GM10266 (cell line): Measurements from ENCODE around the gene DDX60.
A peak's percentile ranks its signal among the peaks of the same experiment; 100 is the strongest.

Experiments used
- DNase-seq: peaks from one replicate; pipeline ENCODE4 v3.0.0; 2012; ENCODE audit errors: extremely low spot score
- TF ChIP-seq, protein P1 (sequence below): IDR thresholded peaks from 2 replicates; pipeline ENCODE4 v1.5.1; 2012; ENCODE audit warnings: mild to moderate bottlenecking, low read depth; ENCODE audit not compliant: control insufficient read depth, insufficient read depth; ENCODE audit errors: missing control alignments

The DDX60 gene

GRCh38 chr4:168183717-168184571 is 134.6 kb downstream of the DDX60 start:
- TF ChIP-seq, protein P1, sequence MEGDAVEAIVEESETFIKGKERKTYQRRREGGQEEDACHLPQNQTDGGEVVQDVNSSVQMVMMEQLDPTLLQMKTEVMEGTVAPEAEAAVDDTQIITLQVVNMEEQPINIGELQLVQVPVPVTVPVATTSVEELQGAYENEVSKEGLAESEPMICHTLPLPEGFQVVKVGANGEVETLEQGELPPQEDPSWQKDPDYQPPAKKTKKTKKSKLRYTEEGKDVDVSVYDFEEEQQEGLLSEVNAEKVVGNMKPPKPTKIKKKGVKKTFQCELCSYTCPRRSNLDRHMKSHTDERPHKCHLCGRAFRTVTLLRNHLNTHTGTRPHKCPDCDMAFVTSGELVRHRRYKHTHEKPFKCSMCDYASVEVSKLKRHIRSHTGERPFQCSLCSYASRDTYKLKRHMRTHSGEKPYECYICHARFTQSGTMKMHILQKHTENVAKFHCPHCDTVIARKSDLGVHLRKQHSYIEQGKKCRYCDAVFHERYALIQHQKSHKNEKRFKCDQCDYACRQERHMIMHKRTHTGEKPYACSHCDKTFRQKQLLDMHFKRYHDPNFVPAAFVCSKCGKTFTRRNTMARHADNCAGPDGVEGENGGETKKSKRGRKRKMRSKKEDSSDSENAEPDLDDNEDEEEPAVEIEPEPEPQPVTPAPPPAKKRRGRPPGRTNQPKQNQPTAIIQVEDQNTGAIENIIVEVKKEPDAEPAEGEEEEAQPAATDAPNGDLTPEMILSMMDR, result peak; percentile 50
- DNase-seq, result peak; percentile 19

GRCh38 chr4:168177546-168178149 is 140.9 kb downstream of the DDX60 start:
- DNase-seq, result no peak
- TF ChIP-seq, protein P1, result no peak

- TF ChIP-seq, protein P1, result no peak
- DNase-seq, result no peak
Observed at GRCh38 chr4:168174308-168174707, 144.2 kb downstream of the DDX60 start.

DNA sequence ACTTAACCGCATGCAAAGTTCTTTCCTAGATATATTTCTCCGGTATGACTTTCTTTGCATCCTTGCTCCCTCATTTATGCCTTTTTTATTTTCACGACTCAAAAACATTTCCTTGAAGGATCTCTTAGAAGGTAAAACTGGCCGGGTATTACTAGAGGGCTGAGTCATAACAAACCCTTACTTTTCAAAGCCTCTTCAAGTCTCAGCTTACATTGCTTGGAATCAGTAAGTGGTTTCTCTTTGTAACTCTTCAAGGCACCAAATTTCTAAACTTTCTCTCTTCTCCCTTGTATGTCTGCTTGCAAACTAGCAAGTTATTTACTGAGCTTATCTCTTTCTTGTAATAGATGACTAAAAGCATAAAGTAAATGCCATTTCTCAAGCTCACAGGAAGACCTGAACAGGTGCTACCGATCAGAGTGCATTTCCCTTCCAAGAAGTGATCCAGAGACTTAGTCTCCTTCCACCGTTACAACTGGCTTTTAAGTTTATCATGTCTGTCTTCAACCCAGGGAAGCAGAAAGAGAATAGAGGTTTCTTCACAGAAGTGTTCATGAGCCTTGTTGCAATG is 150.8 kb downstream of the DDX60 start:
- TF ChIP-seq, protein P1, result no peak
- no peak for DNase-seq
